Stimulated activated CD8-positive, alpha-beta memory T cell treated with anti-CD3 and anti-CD28 coated beads, Interleukin-7, amount 100 ng/mL, for 48 hours (primary cell): Measurements from ENCODE around the gene PEX11A.
"Not testable (repeated sequence)": the region's sequence is repeated elsewhere in the genome, so short reads cannot be mapped to it uniquely, and the experiment has no call there.

Experiments used
- DNase-seq, 2 donors: peaks; one replicate each; pipeline ENCODE4 v3.0.0-alpha.2; 2020; ENCODE audit warnings: low read depth in 1 of 2; ENCODE audit errors: extremely low read depth in 1 of 2

Gene PEX11A, protein sequence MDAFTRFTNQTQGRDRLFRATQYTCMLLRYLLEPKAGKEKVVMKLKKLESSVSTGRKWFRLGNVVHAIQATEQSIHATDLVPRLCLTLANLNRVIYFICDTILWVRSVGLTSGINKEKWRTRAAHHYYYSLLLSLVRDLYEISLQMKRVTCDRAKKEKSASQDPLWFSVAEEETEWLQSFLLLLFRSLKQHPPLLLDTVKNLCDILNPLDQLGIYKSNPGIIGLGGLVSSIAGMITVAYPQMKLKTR

DNA sequence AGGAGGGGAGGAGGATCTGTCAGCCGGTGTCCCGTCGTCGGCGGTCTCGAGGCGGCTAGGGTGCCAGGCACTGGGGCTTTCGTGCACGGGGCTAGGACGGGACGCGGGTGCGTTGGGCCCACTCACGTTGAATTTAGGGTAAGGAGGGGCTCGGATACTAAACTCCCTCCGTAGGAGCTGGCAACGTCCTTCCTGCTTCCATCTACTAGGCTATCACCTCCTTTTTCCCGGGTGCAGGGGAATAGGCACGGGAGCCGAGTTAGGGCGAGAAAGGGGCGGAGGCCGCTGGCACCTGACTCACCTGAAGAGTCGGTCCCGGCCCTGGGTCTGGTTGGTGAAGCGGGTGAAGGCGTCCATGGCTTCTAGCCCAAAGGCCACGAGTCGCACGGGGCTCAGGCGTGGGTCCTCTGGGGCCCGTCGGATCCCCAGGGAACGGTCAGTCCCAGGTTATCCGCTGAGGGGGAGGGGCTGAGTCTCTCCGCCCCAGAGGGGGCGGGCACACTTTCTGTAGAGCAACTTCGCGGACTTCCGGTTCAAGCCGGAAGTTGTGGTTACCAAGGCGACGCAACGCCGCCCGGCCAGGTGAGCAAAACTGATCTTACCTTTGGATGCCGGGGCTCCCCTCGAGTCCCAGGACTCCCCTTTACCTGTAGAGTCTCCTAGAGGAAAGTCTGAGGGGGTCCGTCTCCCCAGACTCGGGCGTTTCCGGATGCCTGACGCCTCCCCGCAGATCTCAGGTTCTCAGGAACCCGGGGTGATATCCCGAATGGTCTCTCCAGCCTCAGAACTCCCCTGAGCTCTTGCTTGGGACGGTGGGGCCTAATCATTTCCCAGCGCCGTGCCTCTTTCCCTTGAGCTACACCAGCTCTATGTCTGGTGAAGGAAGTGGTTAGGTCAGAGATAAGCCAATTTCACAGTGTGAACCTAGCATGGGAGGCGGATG is at the start of gene PEX11A, which contains the start of gene WDR93:
Gene PEX11A, minus strand, starts transcription at position 479 of the 943 bp plus-strand sequence. Its CDS starts 122 bp downstream, at position 357.
Gene WDR93, plus strand, starts transcription at position 536 of the 943 bp plus-strand sequence. CDS start 10,936 bp downstream, outside the sequence.
- DNase-seq, result peak; percentile 45 to 60

DNA sequence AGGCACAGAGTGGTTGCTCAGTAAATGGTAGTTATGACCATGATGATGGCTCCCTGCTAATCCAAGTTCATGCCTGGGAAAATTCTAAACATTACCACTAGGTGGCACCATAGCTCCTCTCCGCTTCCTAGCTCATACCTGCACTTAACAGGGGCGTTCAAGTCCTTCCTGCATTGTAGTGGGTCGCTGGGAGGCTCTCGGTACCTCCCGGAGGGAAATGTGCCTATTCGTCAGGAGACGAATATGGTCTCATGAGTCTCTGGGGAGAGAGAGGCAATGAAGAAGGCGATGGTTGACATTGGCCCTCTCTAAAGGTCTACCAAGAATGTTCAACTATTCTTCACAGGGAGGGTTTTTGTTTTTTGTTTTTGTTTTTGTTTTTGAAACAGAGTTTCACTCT is 49.6 kb upstream of the PEX11A start:
- no peak for DNase-seq

DNA sequence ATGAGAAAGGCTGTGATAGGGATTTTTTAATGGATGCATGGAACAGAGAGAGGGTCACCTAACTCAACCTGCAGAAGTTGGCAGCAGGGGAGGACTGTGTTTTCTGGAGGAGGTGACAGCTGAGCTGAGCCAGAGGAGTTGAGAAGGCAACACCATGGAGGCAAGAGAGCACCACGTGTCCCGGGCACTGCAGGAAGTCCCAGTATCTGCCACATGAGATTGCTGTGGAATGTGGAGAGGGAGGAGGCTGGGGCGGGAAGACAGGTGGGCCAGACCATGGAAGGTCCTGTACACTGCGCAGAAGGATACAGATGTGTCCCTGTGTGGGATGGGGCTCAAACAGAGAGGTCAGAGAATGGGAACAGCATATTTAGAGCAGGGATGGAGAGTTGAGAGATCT is 45.2 kb upstream of the PEX11A start:
- no peak for DNase-seq

DNA sequence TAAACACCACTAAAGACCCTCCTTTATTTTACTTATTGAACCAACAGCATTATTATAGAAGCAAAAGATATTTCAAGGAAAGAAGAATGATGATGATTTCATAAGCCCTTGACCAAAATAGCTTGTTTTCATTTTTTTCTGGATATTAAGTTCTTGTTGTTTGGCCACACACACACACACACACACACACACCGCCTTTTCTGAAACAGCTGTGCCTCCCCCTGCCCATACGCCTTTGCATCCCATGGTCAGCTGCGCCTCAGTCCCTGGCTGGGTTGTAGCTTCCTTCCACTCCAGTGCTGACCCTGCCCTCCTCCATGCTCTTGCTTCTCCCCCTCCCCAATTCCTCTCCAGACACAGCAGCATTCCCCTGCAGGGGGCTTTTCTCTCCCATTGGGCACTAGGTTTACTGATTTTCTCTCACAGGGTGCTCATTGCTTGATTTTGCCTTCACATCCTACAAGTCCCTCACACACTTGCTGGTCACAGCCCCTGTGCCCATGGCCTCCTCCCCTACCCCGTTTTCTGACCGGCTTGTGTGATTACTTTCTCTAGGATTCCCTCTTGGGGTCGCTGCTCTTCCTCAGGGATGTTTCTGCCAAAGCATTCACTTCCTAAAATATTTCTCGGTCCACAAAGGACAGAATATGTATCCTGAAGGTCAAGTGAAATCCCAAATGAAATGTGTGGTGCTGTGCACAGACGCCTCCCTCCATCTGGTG is 42.1 kb upstream of the PEX11A start:
- no peak for DNase-seq

DNA sequence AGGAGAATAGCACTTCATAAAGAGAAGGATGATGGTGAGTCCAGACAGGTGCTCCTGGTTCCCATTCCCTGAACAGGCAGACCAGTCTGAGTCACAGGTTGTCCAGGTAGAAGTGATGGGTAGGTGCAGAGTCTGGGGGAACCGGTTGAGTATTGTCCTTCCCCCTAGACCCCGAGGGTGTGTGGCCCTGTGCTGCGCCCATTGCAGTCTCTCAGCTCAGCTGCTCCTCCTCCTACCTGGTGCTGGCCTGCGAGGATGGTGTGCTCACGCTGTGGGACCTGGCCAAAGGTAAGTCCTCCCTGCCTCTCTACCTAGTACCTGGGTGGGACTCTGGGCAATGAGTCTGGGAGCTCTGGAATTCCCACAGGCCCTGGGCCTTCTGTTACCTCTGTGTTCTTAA is 40.7 kb upstream of the PEX11A start:
- no peak for DNase-seq

DNA sequence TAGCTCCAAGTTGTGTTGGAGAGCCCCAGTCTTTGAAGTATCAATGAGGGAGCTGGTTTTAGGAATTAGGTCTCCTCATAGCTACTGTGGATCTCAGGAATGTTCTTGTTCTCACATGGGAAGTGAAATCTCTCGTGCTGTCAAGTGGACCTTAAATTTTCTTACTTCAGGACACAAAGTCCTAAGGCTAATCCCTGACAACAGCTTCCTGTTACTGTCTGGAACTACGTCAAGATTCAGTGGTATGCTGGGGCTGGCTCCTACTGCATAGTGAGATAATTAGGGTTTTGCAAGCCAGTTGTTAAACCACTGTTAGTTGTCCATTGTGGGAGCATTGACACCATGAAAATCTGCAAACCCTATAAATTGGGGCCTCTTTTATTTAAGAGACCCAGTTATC is 37.7 kb upstream of the PEX11A start:
- DNase-seq, result no peak

DNA sequence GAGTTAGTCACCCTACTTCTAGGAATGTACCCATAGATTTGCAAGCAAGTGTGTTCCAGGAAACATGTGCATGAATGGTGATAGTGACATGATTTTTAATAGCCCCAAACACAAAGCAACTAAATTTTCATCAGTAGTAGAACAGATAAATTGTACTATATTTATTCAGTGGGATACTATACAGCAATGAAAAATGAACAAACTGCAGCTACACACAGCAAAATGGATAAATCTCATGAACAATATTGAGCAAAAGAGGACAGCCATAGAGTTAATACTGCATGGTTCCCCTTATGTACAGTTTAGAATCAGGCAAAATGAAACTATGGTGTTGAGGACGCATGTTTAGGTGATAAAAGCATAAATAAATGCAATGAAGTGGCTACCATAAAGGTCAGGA is 34.5 kb upstream of the PEX11A start:
- DNase-seq, result no peak

DNA sequence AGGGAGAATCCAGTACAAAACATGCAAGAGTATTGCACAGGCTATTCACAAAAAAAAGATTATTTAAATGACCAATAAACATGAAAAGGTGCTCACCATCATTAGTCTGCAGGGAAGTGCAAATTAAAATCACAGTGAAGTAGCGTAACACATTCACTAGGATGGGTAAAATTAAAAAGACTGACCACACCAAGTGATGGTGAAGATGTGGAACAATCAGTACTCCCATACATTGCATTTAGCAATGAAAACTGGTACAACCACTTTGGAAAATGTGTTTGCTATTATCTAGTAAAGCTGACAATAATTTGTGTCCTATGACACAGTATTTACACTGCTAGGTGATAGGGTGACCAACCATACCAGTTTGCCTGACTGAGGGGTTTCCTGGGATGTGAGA is 34.1 kb upstream of the PEX11A start:
- no peak for DNase-seq

DNA sequence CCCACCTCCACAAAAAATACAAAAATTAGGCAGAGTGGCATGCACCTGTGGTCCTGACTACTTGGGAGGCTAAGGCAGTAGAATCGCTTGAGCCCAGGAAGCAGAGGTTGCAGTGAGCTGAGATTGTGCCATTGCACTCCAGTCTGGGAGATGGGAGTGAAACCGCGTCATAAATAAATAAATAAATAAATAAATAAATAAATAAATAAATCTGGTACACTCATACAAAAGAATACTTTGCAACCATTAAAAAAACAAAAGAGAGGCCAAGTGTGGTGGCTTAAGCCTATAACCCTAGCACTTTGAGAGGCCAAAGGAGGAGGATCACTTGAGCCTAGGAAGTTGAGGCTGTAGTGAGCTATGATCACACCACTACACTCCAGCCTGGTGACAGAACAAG is 32.5 kb upstream of the PEX11A start:
- no peak for DNase-seq

DNA sequence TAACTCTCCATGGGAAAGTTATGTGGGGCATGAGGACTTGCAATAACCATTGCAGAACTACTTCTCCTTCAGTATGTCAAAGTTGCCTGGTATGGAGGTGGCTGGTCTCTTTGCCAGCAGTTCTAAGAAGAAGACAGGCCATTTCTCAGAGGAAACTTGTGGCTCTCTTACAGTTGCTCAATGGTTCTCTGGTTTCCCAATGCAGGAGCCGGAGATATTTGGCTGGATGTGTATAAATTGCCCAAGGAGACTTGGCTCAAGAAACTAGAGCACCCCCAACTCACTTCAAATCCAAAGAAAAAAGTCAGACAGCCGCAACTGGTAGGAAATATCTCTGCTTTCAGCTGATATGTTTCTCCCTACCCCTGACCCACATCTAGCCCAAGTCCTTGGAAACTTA is 24.2 kb upstream of the PEX11A start:
- DNase-seq, result no peak

DNA sequence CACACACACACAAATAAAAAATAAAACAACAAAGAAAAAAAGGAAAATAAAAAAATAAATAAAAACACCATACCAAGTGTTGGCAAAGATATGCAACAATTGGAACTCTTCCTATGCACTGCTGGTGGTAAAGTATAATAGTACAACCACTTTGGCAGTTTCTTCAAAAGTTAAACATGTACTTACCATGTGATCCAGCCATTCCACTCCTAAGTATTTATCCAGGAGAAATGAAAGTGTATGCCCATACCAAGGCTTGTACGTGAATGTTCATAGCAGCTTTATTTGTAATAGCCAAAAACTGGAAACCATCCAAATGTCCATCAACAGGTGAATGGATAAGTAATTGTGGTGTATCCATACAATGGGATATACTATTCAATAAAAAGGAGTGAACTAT is 17.0 kb upstream of the PEX11A start:
- no peak for DNase-seq

DNA sequence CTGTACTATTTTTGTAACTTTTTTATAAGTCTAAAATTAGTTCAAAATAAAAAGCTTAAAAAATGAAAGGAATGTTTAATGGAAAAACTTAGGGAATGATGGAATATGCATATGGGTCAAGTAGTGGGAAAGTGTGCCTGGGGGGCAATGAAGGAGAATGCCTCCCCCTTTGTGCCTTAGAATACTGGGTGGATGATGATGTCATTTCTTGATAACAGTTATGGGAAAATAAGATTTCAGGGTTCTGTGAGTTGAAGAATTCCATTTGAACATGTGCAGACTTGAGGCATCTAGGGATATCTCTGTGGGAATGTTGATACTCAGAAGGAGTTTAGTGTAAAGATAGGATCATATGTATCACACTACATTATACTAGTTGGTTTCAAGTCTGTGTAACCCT is 13.9 kb upstream of the PEX11A start:
- DNase-seq, result no peak

DNA sequence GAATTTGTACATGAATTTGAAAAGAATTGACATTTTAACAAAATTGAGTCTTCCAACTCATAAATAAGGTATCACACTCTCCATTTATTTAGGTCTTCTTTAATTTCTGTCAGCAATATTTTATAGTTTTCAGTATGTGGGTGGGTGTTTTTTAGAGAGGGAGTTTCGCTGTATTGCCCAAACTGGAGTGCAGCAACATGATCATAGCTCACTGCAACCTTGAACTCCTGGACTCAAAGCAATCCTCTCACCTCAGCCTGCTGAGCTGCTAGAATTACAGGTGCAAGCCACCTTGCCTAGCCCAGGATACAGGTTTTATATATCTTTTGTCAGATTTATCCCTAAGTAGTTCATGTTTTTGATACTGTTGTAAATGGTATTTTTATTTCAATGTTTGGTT is 4.6 kb upstream of the PEX11A start:
- DNase-seq, result no peak

DNA sequence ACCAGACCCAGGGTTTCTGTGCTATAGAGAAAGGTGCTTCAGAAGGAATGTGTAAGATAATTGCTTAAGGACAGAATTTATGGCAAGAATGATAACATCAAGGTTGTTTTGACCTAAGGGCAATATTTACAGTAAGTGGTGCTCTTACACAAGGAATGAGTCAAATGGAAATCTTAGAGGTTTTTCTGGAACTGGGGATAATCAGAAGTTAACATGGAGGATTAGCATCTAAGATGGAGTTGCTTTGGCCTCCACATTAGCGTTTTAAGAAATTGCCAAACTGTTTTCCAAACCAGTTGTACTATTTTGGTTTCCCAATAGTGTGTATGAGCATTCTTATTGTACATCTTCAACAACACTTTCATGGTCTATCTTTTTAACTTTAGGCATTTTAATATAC is 3.1 kb upstream of the PEX11A start:
- no peak for DNase-seq

DNA sequence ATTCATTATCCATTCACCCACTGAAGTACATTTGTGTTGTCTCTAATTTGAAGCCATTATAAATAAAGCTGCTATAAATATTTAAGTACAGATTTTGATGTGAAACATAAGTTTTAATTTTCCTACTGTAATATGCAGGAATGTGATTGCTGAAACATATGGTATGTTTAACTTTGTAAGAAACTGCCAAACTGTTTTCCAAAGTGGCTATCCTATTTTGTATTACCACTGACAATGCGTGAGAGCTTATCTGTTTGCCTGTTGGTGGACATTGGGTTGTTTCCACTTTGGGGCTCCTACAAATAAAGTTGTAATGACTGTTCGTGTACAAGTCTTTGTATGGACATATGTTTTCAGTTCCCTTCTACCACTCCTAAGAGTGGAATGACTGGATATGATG is 2.5 kb upstream of the PEX11A start:
- DNase-seq, result no peak

DNA sequence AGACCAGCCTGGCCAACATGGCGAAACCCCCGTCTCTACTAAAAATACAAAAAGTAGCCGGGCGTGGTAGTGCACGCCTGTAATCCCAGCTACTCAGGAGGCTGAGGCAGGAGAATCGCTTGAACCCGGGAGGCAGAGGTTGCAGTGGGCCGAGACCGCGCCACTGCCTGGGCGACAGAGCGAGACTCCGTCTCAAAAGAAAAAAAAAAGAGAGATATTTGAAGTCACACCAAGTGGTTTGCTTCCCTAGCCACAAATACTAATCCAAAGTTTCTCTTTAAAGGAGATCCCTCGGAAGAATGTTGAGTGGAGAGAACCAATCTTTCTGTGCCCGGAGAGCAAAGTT is 651 bp downstream of the PEX11A start:
- DNase-seq, result not testable (repeated sequence)

DNA sequence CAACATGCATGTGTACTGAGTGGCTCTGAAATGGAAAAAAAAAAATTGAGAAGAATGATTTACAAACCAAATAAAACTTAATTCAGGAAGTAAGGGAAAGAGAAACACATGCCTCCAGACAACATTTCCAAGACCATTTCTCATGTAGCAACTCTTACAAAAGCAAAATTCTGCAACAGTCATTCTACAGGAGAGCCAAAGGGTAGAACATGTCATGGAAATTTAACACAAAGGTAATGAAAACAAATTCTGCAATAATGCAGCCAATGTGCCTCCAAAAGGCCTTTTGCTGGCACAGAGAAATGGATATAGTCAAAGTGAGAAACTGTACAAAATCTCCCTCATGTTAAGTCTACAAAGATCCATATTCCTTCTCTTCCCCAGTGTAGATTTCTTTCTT is 4.0 kb downstream of the PEX11A start:
- no peak for DNase-seq

DNA sequence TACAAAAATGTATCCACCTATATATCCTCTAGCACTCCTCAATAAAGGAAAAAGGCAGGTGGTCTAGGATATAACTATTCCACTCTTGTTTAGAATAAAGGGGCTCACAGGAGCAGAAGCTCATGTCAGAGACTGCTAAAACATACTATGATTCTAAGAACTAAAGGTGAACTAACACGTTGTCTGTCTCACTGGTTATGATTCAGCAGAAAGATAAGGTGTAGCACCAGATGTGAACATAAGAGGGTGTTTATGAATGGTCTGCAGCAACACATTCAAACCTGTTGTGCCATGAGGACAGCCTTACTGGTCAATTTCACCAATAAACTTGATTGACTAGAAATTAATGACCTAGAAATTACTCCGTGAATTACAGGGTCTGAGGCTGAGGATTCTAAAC is 4.6 kb downstream of the PEX11A start:
- DNase-seq, result no peak

DNA sequence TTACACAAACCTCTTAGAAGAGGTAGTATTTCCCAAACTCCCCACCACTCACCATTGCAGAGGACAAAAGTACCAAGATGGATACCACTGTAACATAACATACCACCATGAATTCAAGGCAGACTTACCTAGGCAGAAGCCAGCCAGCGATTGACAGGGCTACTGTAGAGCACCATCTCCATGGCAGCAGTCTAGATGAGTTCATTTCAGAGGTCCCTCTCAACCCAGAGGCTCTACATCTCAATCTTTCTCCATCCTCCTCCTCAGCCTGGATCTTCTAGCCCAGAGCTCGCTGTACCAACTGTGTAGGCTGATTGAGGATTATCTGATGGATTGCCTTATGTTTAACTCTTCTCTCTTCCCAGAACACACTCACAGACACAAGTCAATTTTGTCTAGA is 9.4 kb downstream of the PEX11A start:
- DNase-seq, result no peak

DNA sequence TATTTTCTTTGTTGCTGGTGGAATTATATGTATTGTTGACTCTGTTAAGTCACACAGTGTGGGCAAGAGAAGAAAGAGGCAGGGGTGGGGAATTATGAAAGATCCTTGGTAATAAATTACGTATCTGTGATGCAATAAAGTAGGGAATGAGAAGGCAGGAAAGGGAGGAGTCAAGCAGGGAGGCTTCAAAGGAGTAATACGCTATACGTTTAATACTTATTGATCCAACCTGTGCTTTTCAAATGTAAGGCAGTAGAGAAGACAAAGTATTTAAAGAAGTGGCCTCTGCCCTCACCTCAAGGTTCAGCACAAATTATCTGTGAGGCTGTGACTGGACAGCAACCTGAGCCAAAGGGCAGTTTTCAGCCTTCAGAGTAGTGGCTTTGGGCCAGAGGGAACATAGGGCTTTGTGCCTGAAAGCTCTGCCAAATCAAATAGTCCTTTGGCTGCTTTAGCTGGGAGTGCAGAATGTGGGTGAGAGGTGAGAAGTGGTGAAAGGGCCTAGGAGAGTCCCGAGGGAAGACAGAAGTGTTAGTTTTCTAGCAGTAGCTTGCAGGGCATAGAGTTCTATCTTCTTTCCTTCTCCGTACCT is 10.2 kb downstream of the PEX11A start:
- DNase-seq, result no peak

DNA sequence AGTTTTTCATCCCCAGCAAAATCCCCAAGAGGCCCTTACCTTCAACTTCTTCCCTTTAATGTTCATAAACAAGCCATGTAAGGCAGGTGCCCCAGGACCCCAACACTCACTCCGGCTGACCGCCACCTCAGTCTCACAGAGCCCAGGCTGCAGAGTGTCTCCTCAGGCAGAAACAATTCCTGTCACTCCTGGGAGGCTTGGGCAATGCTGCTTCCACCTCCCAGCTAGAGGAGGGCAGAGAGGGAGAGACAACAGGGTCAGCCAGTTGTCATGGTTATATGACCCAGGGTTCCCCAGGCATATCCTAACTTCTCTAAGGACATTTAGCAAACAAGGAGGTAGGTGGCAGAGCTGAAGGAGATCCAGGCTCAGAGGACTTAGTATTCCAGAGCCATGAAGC is 11.3 kb downstream of the PEX11A start, which contains the start of gene PLIN1:
Gene PLIN1, minus strand, starts transcription at position 156 of the 400 bp plus-strand sequence. CDS start 1,878 bp downstream, outside the sequence.
- no peak for DNase-seq
